ENCODE data around the gene CACNA1H.
"Not testable (repeated sequence)": the region's sequence is repeated elsewhere in the genome, so short reads cannot be mapped to it uniquely, and the experiment has no call there.

Gene CACNA1H

GRCh38 chr16:1193825-1194581 is 41.1 kb downstream of the CACNA1H start:
- DNase-seq (ENCODE audit: low spot score) = no peak

- DNase-seq (ENCODE audit: low spot score) = no peak
Measured at GRCh38 chr16:1194665-1195392, 41.9 kb downstream of the CACNA1H start.

- DNase-seq (ENCODE audit: low spot score) = no peak
Measured at GRCh38 chr16:1195393-1195666, 42.4 kb downstream of the CACNA1H start.

- no peak for DNase-seq (ENCODE audit: low spot score)
Measured at GRCh38 chr16:1196494-1196893, 43.6 kb downstream of the CACNA1H start.

GRCh38 chr16:1197237-1197866 is 44.4 kb downstream of the CACNA1H start:
- DNase-seq (ENCODE audit: low spot score) = no peak

GRCh38 chr16:1198194-1198593 is 45.3 kb downstream of the CACNA1H start:
- DNase-seq (ENCODE audit: low spot score) = no peak

GRCh38 chr16:1198671-1199346 is 45.9 kb downstream of the CACNA1H start:
- not testable (repeated sequence) for DNase-seq (ENCODE audit: low spot score)

- DNase-seq (ENCODE audit: low spot score) = no peak
Measured at GRCh38 chr16:1199347-1200013, 46.6 kb downstream of the CACNA1H start.

GRCh38 chr16:1200014-1200627 is 47.2 kb downstream of the CACNA1H start:
- no peak for DNase-seq (ENCODE audit: low spot score)

- DNase-seq (ENCODE audit: low spot score) = no peak
Measured at GRCh38 chr16:1201444-1201843, 48.5 kb downstream of the CACNA1H start.

GRCh38 chr16:1202274-1202673 is 49.4 kb downstream of the CACNA1H start:
- DNase-seq (ENCODE audit: low spot score) = no peak

- DNase-seq (ENCODE audit: low spot score) = no peak
Measured at GRCh38 chr16:1204933-1205332, 52.0 kb downstream of the CACNA1H start.

GRCh38 chr16:1206326-1206725 is 53.4 kb downstream of the CACNA1H start:
- no peak for DNase-seq (ENCODE audit: low spot score)

GRCh38 chr16:1206786-1207185 is 53.9 kb downstream of the CACNA1H start:
- DNase-seq (ENCODE audit: low spot score) = no peak

GRCh38 chr16:1208239-1208830 is 55.4 kb downstream of the CACNA1H start:
- DNase-seq (ENCODE audit: low spot score) = no peak

GRCh38 chr16:1209081-1209480 is 56.2 kb downstream of the CACNA1H start:
- DNase-seq (ENCODE audit: low spot score) = no peak

GRCh38 chr16:1210461-1210860 is 57.6 kb downstream of the CACNA1H start:
- DNase-seq (ENCODE audit: low spot score) = no peak

- DNase-seq (ENCODE audit: low spot score) = no peak
Measured at GRCh38 chr16:1211451-1212268, 58.8 kb downstream of the CACNA1H start.

- DNase-seq (ENCODE audit: low spot score) = no peak
Measured at GRCh38 chr16:1212616-1213194, 59.8 kb downstream of the CACNA1H start.

GRCh38 chr16:1213231-1213630 is 60.3 kb downstream of the CACNA1H start:
- no peak for DNase-seq (ENCODE audit: low spot score)
